PC-3 (cell line): Measurements from ENCODE around the gene CDH13. TPM values are rescaled to one million over a fixed set of nuclear protein-coding genes. Genes with fewer than 3 reads are reported as not detected.

ENCODE experiments used
- ATAC-seq: fragments of 200-7000 bp; cut with Tn5 transposase; 2 replicates; pipeline ENCODE4 v1.9.1; 2020; ENCODE audit warnings: mild to moderate bottlenecking, moderate library complexity
- BruUV-seq: library from RNA; stranded (reverse); fragments of 400-500 nt; replicated peaks from 2 replicates; lab custom pipeline; 2021; lab: Mats Ljungman, UMichigan
- CTCF ChIA-PET: fragments of 300-600 bp; sonication (Branson Sonifier 250); formaldehyde crosslinking; loops from one replicate; lab custom pipeline; 2022; ENCODE audit warnings: antibody characterized with exemption; lab: Charles Lee
- POLR2A ChIA-PET: fragments of 300-600 bp; sonication (Branson Sonifier 250); formaldehyde crosslinking; loops from one replicate; lab custom pipeline; 2022; ENCODE audit warnings: antibody characterized with exemption; ENCODE audit not compliant: unreplicated experiment; lab: Charles Lee
- DNase-seq: peaks from one replicate; pipeline ENCODE4 v3.0.0-alpha.2; 2015
- H2AFZ ChIP-seq: fragments of 300-600 bp; sonication (generic); 2 replicates; pipeline ENCODE4 v1.6.0; 2016; ENCODE audit warnings: antibody characterized with exemption, low read length
- H3F3A ChIP-seq: fragments of 300-600 bp; sonication (generic); one replicate; pipeline ENCODE4 v1.6.0; 2017; ENCODE audit warnings: antibody characterized with exemption, low read length, control low read depth, mild to moderate bottlenecking; ENCODE audit not compliant: unreplicated experiment
- H3K27ac ChIP-seq: fragments of 300-600 bp; sonication (generic); 2 replicates; pipeline ENCODE4 v1.5.1; 2016; ENCODE audit warnings: mild to moderate bottlenecking, low read length
- H3K27me3 ChIP-seq: fragments of 300-600 bp; sonication (generic); 2 replicates; pipeline ENCODE4 v1.6.1; 2016; ENCODE audit warnings: low read length, mixed read lengths
- H3K36me3 ChIP-seq: fragments of 300-600 bp; sonication (generic); 2 replicates; pipeline ENCODE4 v1.6.1; 2016; ENCODE audit warnings: low read depth, mixed run types, low read length, mixed read lengths
- H3K4me1 ChIP-seq: fragments of 300-600 bp; sonication (generic); 2 replicates; pipeline ENCODE4 v1.5.1; 2016; ENCODE audit warnings: low read length; ENCODE audit not compliant: insufficient read depth
- H3K4me2 ChIP-seq: fragments of 300-600 bp; sonication (generic); 2 replicates; pipeline ENCODE4 v1.6.0; 2016; ENCODE audit warnings: low read length
- H3K4me3 ChIP-seq: fragments of 300-600 bp; sonication (generic); 2 replicates; pipeline ENCODE4 v1.5.1; 2016; ENCODE audit warnings: mild to moderate bottlenecking, low read length, mixed read lengths
- H3K79me2 ChIP-seq: fragments of 300-600 bp; sonication (generic); 2 replicates; pipeline ENCODE4 v1.6.1; 2017; ENCODE audit warnings: low read length, mixed read lengths
- H3K9ac ChIP-seq: fragments of 300-600 bp; sonication (generic); 2 replicates; pipeline ENCODE4 v1.6.0; 2016; ENCODE audit warnings: mild to moderate bottlenecking, low read length
- H3K9me2 ChIP-seq: fragments of 300-600 bp; sonication (generic); replicated peaks from 2 replicates; pipeline ENCODE4 v1.6.1; 2016; ENCODE audit warnings: mixed run types, low read length, mixed read lengths
- H3K9me3 ChIP-seq: fragments of 300-600 bp; sonication (generic); 2 replicates; pipeline ENCODE4 v1.6.1; 2016; ENCODE audit warnings: low read length, mixed read lengths
- H4K20me1 ChIP-seq: fragments of 300-600 bp; sonication (generic); 2 replicates; pipeline ENCODE4 v1.6.1; 2016; ENCODE audit warnings: low read length, mixed read lengths
- EZH2 ChIP-seq: fragments of 300-600 bp; sonication (generic); IDR thresholded peaks from one replicate; pipeline ENCODE4 v1.6.1; 2017; ENCODE audit warnings: antibody characterized with exemption, mild to moderate bottlenecking, low read length; ENCODE audit not compliant: unreplicated experiment
- EZH2phosphoT487 ChIP-seq: fragments of 300-600 bp; sonication (generic); IDR thresholded peaks from 2 replicates; pipeline ENCODE4 v1.6.1; 2018; ENCODE audit warnings: mild to moderate bottlenecking, antibody characterized with exemption, low read length, borderline replicate concordance
- intact Hi-C: fragments of 100-400 bp; cut with micrococcal nuclease; formaldehyde crosslinking; loops from 2 replicates; pipeline ENCODE4 v1.9.0; 2023
- total RNA-seq: library from RNA; depleted of rRNA; stranded (reverse); fragments of >200 nt; gene quantifications from 2 replicates; pipeline ENCODE4 v1.2.3, GENCODE V29; 2014
- TF ChIP-seq, protein P1 (sequence below): fragments of 300-600 bp; sonication (generic); conservative IDR thresholded peaks from 2 replicates; pipeline ENCODE4 v1.5.1; 2017; ENCODE audit warnings: antibody characterized with exemption, low read depth, mild to moderate bottlenecking, low read length

The CDH13 gene
- total RNA-seq, 1 experiment from 2014 or later = 0.36 TPM

DNA sequence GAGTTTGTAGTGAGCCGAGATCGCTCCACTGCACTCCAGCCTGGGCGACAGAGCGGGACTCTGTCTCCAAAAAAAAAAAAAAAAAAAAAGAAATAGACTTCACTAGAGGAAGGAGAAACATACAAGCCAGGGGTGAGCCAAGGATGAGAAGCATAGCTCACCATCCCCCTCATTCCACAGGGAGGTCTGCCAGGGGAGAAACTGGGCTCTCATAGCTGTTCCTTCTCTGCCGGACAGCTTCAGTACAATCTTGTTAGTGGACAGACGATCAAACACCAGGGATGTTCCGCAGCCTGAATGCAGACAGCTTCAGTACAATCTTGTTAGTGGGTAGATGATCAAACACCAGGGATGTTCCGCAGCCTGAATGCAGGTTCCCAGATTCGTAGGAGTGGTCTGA, 509.6 kb downstream of the CDH13 start:
- no peaks in the 10 kb centered on the region for H3K9me3 ChIP-seq
- ATAC-seq (no peak), DNase-seq (no peak)
- ChIA-PET POLR2A (no interaction called here), CTCF (no interaction called here)
- no peaks in the 10 kb centered on the region for H3K79me2 ChIP-seq
- H3K9me2 ChIP-seq = no peaks in the 10 kb centered on the region
- H3K27me3 ChIP-seq = peaks cover 13% of the 10 kb centered on the region; the same call in 1 of the 2 replicates
- intact Hi-C loops = no loop called here
- H2AFZ ChIP-seq = no peak overlapping the region
- no peaks in the 10 kb centered on the region for H4K20me1 ChIP-seq
- BruUV-seq = no TSS peak
- H3F3A ChIP-seq = no peaks in the 10 kb centered on the region
- H3K4me2 ChIP-seq = no peak overlapping the region
- no peak for TF ChIP-seq EZH2
- TF ChIP-seq EZH2phosphoT487 = no peak
- TF ChIP-seq, protein P1, sequence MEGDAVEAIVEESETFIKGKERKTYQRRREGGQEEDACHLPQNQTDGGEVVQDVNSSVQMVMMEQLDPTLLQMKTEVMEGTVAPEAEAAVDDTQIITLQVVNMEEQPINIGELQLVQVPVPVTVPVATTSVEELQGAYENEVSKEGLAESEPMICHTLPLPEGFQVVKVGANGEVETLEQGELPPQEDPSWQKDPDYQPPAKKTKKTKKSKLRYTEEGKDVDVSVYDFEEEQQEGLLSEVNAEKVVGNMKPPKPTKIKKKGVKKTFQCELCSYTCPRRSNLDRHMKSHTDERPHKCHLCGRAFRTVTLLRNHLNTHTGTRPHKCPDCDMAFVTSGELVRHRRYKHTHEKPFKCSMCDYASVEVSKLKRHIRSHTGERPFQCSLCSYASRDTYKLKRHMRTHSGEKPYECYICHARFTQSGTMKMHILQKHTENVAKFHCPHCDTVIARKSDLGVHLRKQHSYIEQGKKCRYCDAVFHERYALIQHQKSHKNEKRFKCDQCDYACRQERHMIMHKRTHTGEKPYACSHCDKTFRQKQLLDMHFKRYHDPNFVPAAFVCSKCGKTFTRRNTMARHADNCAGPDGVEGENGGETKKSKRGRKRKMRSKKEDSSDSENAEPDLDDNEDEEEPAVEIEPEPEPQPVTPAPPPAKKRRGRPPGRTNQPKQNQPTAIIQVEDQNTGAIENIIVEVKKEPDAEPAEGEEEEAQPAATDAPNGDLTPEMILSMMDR = no peak
- H3K4me3 ChIP-seq = no peak overlapping the region
- peaks cover 10% of the 10 kb centered on the region; the same call in 1 of the 2 replicates for H3K4me1 ChIP-seq
- H3K36me3 ChIP-seq = no peaks in the 10 kb centered on the region
- H3K9ac ChIP-seq = no peak overlapping the region
- no peak overlapping the region for H3K27ac ChIP-seq

DNA sequence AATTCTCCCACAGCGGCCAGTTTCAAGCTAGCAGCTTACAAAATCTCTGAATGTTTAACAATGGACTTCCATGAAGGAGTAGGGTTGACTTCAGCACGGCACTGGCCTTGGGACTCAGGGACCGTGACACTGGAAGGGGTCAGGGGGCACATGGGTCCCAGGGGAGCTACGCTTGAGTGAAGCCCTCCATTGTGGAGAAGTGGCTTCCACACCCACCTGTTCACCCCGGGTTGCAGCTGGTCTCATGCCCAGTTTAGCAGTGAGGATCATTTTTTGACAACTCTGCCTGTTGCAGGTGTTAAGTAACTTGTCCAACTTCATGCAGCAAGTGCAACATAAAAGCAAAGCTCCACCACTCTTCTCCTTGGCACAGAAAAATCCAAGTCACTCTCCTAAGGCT, 510.2 kb downstream of the CDH13 start:
- BruUV-seq = no TSS peak
- no peak for ATAC-seq

DNA sequence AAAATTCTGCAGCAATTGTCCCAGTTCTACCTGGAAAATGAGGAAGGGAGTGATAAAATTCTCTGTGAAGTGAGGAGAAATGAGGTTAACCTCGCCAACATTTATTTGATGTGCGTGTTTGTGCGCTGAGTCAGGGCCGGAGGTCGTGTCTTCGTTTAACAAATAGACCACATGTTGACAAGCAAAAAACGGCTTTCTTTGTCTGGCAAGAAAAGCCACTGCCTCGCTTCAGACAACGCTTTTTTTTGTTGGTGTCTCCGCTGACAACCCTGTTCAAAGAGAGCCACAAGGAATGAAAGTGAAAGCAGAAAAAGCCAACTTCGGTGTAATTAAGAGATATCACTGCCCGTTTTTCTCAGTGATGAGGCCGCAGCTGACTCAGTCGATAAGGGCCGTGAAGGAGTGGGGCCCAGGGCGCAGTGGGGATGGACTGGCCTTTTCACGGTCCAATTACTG, 510.6 kb downstream of the CDH13 start:
- no peak overlapping the region for H3K27ac ChIP-seq
- peak overlapping the region; percentile 61 for H3K4me3 ChIP-seq
- peak overlapping the region; percentile 80 for H3K4me2 ChIP-seq
- no peak for TF ChIP-seq EZH2phosphoT487
- ATAC-seq = peak; percentile 54
- no peaks in the 10 kb centered on the region for H3K36me3 ChIP-seq
- peak; percentile 58 for DNase-seq
- H3K9me3 ChIP-seq = no peaks in the 10 kb centered on the region
- H4K20me1 ChIP-seq = no peaks in the 10 kb centered on the region
- intact Hi-C loops = no loop called here
- no peaks in the 10 kb centered on the region for H3K9me2 ChIP-seq
- CTCF ChIA-PET = no interaction called here
- no TSS peak for BruUV-seq
- POLR2A ChIA-PET = no interaction called here
- peaks cover 10% of the 10 kb centered on the region; the same call in 1 of the 2 replicates for H3K4me1 ChIP-seq
- H3F3A ChIP-seq = no peaks in the 10 kb centered on the region
- peaks cover 13% of the 10 kb centered on the region; the same call in 1 of the 2 replicates for H3K27me3 ChIP-seq
- H3K79me2 ChIP-seq = no peaks in the 10 kb centered on the region
- H2AFZ ChIP-seq = peak overlapping the region; percentile 57; the same call in 1 of the 2 replicates
- no peak overlapping the region for H3K9ac ChIP-seq

More for the DNA sequence above, 510.2 kb downstream of the CDH13 start:
- no peak overlapping the region for H3K9ac ChIP-seq
- H3K36me3 ChIP-seq = no peaks in the 10 kb centered on the region
- peaks cover 13% of the 10 kb centered on the region; the same call in 1 of the 2 replicates for H3K27me3 ChIP-seq
- H3K4me1 ChIP-seq = peaks cover 10% of the 10 kb centered on the region; the same call in 1 of the 2 replicates
- no peak for TF ChIP-seq EZH2
- TF ChIP-seq, protein P1 = no peak
- TF ChIP-seq EZH2phosphoT487 = no peak
- POLR2A ChIA-PET = no interaction called here
- H3K4me2 ChIP-seq = peak overlapping the region; percentile 80
- intact Hi-C loops = no loop called here
- H4K20me1 ChIP-seq = no peaks in the 10 kb centered on the region
- no peak for DNase-seq
- H3K4me3 ChIP-seq = peak overlapping the region; percentile 61
- CTCF ChIA-PET = no interaction called here
- no peak overlapping the region for H2AFZ ChIP-seq
- H3K27ac ChIP-seq = no peak overlapping the region
- no peaks in the 10 kb centered on the region for H3K79me2 ChIP-seq
- no peaks in the 10 kb centered on the region for H3K9me2 ChIP-seq
- no peaks in the 10 kb centered on the region for H3K9me3 ChIP-seq
- no peaks in the 10 kb centered on the region for H3F3A ChIP-seq
